DMS53 treated with DMSO at 0.1 percent for 48 hours (cell line): ENCODE measurements around the gene ENTPD8.

Experiments
- DNase-seq: peaks from one replicate; lab custom pipeline; 2025; ENCODE audit not compliant: unreplicated experiment; lab: John Stamatoyannopoulos, UW

ENTPD8 gene

DNA sequence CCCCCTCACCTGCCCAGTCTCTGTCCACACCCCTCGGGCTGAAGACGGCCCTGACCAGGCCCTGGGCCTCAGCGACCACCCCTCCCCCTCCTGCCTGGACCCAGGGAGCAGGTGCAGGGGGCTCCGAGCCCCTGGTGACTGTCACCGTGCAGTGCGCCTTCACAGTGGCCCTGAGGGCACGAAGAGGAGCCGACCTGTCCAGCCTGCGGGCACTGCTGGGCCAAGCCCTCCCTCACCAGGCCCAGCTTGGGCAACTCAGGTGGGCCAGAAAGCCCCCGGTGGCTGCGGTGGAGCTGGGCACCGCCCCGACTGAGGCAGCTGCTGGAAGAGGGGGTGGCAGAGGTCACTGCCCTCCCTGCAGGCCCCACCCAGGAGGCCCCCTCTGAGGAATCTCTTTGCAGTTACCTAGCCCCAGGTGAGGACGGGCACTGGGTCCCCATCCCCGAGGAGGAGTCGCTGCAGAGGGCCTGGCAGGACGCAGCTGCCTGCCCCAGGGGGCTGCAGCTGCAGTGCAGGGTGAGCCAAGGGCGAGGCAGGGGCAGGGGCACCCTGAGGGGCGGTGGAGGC lies 7.7 kb downstream of the ENTPD8 start:
- DNase-seq = no peak

DNA sequence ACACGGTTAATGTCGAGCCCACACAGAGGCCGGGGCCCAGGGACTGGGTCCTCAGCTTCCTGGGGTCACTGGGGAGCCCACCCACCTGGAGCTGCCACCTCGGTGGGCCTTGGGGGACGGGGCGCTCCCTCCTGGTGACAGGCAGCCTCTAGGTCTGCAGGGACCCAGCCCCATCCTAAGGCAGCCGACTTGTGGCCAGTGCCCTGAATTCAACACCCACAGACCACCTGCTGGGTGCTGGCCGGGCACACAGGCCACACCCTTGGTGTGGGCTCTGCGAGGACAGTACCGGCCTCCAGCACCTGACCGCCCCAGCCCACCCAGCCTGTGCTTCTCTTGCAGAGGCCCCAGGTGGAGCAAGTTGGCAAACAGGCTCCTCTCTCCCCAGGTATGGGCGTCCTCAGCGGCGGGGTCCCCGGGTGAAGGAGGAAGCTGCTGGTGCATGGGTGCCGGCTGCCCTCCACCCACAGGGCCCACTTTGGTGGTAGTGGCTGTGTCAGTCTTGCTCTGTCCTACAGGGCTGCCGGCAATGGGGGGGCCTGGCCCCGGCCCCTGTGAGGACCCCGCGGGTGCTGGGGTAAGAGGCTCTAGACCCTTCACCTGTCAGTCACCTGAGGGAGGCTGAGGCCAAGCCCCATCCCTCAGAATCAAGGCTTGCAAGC lies 8.3 kb downstream of the ENTPD8 start:
- DNase-seq = no peak

DNA sequence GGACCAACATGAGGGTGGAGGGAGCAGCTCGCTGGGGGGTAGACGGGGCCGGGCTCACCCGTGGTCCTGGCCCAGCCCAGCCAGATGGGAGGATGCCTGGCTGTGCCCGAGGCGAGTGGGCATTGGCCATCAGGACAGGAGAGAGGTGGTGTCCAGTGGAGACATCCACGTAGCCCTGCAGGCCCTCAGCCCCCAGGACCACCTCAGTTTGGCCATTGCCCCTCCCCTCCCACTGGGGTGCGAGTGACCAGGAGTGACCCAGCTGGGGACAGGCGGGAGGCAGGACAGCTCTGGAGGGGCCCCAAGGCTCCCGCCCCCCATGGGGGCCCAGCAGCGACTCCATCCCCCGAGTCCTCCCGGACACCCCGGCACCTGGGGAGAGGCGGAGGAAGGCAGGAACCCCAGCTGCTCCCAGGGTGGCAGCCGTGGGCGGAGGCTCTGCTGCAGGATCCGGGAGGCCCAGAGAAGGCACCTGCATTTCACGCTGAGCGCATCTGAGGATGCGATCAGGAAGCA lies 9.7 kb downstream of the ENTPD8 start:
- no peak for DNase-seq

DNA sequence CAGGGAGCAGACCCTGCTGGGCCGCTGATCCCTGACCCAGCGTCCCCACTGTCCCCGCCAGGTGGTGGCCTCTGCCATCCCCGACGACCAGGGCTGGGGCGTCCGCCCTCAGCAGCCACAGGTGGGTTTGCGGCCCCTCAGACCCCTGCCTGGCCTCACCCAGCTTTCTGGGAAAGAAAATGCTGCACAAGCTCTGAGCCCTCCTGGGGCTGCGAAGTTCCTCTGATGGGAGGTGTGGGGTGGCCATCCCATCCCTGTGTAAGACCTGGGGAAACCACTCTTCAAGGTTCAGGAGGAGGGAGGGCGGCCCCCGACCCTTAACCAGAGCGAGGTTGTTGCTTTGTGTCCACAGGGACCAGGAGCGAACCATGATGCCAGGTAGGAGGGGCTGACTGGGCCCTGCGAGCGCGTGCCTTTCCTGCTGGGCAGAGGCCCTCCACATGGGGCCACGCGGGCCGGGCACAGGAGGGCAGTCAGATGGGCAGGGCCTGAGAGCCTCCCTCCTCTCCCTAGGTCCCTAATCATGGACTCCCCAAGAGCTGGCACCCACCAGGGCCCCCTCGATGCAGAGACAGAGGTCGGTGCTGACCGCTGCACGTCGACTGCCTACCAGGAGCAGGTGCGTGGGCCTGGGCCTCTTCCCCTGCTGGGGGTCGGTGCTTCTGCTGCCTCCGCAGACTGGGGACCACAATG lies 10.3 kb downstream of the ENTPD8 start:
- DNase-seq = no peak

DNA sequence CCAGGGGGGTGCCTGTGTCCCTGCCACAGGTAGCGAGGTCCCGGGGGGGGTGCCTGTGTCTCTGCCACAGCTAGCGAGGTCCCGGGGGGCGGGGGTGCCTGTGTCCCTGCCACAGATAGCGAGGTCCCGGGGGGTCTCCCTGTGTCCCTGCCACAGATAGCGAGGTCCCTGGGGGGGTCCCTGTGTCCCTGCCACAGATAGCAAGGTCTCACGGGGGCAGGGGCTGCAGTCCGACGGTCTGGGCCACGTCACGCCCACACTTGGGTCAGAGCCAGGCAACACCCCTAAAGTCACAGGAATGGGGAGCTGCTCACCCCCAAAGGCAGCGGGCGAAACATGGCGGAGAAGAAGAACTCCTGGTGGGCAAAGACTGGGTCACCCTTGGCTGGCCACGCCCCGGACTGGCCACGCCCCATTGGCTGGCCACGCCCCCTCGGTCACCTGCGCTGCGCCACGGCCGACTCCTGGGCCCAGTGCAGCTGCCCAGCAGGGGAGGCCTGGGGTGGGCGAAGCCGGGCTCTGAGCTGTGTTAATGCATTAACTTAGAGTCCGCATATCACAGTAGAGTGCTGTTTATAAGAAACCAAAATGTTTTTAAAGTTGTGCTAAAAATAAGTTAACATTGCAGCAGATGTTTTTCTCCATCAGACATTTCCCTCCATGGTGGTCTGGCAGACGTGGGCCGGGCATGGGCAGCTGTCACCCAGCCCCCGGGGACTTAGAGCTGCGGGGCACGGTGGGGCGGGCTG lies 11.0 kb downstream of the ENTPD8 start:
- peak; percentile 45 for DNase-seq

DNA sequence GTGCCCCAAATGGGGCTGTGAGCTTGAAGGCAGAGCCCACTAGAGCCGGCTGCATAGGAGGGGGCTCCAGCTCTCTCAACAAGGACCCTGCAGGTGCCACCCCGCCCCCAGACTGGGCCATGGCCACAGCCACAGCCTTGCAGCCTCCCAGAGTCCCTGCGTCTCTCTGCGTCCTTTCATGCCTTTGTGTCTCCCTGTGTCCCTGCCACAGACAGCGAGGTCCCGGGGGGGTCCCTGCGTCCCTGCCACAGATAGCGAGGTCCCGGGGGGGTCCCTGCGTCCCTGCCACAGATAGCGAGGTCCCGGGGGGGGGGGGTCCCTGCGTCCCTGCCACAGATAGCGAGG lies 11.6 kb downstream of the ENTPD8 start:
- no peak for DNase-seq

DNA sequence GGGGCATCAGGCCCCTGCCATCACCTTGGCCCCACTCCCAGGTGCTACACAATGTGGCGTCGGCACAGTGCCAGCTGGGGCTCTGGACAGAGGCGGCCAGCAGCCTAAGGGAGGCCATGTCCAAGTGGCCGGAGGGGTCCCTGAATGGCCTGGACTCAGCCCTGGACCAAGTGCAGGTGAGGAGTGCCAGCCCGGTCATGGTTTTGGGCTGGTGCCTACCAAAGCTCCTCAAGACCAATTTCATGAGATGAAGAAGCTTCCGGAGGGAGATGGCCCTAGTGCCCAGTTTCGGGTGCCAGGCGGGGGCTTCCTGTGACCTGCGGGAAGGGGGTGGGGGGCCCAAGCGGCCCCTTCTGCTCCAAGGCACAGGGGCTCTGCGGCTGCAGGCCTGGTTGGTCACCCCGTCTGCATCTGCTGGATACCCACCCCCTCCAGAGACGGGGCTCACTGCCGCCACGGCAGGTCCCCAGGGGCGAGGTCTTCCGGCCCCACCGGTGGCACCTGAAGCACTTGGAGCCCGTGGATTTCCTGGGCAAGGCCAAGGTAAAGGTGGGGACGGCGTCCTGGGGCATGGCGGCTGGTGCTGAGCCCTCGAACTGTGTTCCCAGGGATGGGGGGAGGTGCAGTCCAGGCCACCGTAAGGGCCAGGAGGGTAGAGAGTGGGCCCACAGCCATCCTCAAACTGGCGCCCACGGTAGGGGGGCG lies 12.2 kb downstream of the ENTPD8 start:
- DNase-seq = no peak

DNA sequence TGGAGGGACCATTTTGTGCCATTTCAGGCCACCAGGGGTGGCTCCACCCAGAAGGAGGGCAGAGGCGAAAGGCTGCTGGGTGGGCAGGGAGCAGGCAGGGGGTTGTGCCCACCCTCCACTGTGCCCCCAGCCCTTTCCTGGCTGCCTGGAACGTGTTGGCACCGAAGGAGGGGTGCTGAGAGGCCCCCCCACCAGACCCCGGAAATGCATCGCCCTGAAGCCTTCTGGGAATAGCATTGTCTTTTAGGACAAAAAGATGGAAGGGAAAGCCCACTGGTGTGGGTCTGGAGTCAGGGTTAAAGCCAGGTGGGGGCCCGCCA lies 12.9 kb downstream of the ENTPD8 start:
- no peak for DNase-seq

DNA sequence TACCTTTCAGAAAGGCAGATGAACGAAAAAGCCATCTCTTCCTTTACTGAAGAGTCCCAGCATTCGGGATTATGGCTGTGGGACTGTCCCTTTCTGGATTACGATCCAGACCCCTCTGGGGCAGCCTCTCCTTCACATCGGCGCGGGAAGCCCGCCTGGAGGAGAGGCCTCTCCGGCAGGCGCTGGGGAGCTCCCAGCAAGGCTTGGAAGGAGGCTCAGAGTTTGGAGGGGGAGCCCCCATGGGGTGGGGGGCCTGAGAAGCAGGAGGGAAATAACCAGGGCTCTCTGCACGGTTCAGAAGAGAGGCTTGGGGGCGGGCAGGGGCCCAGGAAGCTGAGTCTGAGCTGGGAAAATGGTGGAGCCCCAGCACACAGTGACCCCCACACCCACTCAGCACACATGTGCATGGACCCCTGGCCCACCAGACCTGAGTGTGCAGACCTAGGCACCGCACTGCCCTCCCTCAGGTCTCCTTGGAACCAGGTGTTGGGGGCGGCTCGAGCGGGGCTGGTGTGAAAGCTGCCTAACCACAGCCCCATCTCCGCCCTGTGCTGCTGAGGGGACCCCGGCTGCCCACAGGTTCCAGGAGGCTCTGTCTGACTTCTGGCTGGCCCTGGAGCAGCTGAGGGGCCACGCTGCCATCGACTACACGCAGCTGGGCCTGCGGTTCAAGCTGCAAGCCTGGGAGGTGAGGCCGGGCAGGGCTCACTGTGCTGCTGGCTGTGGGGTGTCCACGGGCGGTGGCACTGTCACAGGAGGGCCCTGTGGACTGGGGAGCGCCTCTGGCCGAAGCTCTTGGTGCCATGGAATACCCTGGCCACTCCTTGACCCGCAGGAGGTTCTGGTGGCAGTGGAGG lies 13.5 kb downstream of the ENTPD8 start:
- DNase-seq = no peak

DNA sequence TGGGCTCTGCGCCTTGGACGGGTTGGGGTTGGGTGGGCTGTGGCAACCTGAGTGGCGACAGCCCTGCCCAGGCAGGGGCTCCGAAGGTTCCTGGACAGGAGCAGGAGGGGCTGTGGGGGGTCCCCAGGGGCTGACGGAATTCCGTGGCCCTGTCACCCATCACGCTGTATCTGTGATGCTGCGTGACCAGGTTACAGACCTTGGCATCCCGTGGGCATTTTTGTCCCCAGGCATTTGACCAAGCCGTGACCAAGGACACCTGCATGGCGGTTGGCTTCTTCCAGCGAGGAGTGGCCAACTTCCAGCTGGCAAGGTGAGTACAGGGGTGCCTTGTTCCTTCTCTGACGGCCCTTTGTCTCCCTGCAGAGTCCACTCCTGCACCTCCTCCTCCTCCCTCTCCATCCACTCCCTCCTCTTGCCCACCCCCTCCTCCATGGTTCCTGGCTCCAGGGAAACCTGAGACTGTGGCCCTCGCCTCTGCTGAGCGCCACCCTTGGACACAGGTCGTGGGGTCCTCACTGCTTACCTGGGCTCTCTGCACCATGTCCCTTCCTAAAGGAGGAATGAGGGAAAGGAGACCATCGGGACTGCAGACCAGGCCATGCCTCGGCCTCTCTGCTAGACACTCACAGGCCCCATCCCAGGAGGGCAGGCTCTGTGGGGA lies 15.0 kb downstream of the ENTPD8 start:
- no peak for DNase-seq

DNA sequence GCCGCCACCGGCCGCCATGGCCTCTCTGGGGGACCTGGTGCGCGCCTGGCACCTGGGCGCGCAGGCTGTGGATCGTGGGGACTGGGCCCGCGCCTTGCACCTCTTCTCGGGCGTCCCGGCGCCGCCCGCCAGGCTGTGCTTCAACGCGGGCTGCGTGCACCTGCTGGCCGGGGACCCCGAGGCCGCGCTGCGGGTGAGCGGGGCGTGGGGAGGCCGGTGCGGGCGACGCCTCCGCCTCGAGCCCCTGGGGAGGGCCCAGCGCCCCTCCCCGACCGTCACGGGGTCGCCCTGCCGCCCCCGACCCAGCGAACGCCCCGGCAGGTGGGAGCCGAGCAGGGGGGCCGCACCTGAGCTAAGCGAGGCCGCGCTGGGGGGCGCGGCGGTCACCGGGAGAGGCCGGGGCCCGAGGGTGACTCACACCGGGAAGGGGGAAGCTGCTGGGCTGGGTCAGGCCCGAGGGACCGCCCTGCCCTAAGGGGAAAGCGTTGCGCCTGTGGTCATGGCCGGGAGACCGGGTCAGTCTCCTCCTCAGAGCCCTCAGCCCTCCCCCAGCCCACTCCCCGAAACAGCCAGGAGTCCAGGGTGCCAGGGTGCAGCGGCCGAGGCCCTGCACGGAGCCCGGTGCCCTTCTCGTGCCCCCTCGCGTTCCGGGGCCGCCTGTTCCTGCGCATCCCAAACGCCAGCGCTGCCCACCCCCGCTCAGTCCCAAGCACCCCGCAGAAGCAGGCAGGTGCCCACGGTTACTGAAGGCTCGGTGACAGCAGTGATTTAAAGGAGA lies 17.5 kb downstream of the ENTPD8 start:
- DNase-seq = no peak

DNA sequence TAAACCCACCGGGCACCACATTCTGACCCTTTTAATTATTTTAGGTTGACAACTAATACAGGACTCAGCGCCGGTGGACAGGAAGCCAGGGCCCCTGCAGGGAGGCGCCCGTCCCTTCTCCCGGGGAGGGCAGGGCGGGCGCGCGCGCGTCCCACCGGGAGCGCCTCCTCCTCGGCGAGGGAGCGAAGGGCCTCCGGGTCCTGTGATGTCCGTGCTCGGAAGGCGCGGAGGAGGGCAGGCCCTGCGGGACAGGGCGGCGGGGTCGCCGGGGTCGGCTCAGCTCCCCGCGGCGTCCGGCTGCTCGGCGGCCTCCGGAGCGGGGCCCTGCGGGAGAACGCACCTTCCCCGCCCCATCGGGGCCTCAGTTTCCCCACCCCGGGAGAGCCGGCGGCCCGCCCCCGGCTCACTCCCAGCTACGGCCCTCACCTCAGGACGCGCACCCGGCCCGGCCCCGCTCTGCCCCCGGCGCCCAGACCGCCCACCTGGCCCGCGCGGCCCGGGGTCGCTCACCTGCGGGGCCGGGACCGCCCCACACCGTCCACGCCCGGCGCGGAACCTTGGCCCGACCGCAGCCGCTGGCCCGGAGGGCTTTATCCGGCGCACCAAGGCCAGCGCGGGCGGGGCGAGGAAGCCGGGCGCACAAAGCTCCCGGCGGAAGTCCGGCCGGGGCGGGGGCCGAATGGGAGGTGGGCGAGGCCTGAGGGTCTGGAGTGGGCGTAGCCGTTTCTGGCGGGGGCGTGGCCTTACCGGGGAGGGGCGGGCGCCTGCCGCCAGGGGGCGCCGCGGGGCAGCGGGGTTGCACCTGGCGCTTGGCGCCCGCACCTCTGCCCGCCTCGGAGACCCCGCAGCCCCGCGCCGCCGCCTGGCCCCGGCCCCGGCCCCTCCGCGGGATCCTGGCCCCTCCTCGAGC lies 18.3 kb downstream of the ENTPD8 start, which contains the start of the genes EXD3 and NOXA1:
Gene EXD3, minus strand, starts transcription at position 559 of the 910 bp plus-strand sequence. CDS start 27,805 bp downstream, outside the sequence.
Gene NOXA1, plus strand, starts transcription at position 790 of the 910 bp plus-strand sequence. CDS start 137 bp downstream, outside the sequence.
- DNase-seq = peak; percentile 60

DNA sequence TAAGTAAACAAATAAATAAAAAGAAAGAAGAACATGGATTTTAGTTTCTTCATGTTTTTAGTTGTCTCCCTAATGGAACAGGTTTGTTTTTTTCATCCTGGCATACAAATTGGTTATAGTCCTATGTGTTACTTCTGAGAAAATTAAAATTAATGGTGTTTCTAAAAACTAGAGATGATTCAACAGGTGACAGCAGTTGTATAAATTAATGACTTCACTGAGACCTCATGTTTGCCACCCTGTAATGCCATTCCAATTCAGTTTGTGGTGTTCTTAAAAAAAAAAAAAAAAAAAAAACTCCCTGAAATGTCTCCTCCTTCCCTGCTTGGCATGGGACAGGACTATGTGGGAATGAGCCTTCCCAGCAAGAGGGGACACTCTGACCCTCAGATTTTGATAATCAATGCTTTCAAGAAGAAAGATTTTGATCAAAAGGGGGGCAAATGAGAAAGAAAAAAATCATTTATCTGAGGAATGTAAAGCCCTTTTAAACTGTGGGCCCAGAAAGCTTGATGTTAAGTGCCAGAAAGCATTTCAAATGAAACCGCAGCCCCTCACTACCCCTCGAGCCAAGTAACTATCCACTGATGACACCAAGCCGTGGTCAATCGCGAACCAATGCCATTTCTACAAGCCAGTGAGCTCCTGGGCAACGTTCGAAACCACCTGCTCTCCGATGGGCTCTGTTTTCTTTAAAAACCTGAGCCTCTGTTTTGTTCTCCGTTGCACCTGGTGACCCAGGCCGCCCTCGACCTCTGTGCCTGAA lies 19.1 kb downstream of the ENTPD8 start:
- no peak for DNase-seq

DNA sequence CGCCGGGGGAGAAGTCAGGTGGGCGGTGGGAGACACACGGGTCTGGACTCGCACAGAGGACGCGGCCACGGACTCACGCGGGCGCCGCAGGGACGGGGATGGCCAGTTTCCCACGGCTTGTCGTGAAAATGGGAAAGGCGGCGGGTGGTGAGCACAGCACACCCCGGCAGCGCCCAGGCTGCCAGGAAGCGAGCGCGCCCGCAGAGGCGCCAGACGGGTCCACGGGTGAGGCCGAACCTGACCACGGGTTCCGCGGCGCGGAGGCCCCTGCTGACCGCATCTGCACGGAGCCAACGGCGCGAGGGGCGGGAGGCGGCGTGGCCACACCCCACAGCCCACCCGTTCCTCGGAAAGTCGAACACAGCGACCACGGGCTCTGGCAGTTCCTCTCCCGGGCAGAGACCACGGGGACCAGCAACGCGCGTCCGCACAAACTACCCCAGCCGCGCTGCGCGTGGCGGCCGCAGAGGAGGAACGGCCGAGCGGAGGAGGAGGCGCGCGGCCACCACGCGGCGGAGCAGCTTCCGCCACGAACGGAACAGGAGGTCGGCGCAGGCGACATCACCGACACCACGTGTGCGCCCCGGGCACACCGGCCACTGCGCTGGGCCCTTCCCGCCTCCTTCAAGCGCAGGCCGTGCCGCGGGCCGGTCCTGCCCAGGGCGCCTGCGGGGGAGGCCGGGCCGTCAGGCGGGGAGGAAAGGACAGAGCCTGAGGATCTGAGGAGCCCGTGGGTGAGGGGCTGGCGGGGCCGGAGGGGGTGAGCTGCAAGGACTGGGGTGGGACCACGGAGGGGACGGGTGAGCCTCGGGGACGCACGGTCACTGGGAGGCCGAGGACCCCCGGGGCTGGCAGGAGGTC lies 23.8 kb downstream of the ENTPD8 start:
- DNase-seq = no peak

DNA sequence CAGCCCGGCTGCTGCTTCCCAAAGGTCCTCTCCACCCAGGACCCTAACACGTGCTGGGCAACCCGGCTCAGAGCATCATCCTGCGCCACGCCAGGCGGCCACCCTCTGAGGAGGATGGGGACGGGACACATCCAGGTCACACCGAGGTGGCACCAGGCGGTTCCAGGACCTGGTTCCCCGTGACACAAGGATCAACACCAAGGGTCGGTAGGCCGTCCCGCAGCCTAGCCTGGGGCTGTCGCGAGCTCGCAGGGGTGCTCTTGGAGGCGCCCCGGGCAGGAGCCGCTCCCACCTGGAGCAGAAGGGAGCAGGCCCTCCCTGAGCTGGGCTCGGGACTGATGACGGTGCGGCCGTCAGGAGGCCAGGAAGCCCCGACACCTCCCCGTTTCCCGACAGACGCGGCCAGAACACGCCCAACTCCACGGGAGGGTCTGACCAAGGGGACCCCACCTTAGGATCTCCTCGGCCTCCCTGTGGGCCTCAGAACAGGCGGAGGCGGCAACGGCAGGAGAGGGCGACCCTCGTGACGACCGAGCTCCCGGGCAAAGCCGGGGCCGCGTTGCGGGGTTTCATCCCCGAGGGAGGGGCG lies 24.5 kb downstream of the ENTPD8 start:
- DNase-seq = no peak
